PC-3 (cell line): ENCODE measurements around the gene LTBP1. TPM values are rescaled to one million over a fixed set of nuclear protein-coding genes. Genes with fewer than 3 reads are reported as not detected.

Experiments used
- ATAC-seq: fragments of 200-7000 bp; cut with Tn5 transposase; 2 replicates; pipeline ENCODE4 v1.9.1; 2020; ENCODE audit warnings: mild to moderate bottlenecking, moderate library complexity
- BruUV-seq: library from RNA; stranded (reverse); fragments of 400-500 nt; replicated peaks from 2 replicates; lab custom pipeline; 2021; lab: Mats Ljungman, UMichigan
- CTCF ChIA-PET: fragments of 300-600 bp; sonication (Branson Sonifier 250); formaldehyde crosslinking; loops from one replicate; lab custom pipeline; 2022; ENCODE audit warnings: antibody characterized with exemption; lab: Charles Lee
- POLR2A ChIA-PET: fragments of 300-600 bp; sonication (Branson Sonifier 250); formaldehyde crosslinking; loops from one replicate; lab custom pipeline; 2022; ENCODE audit warnings: antibody characterized with exemption; ENCODE audit not compliant: unreplicated experiment; lab: Charles Lee
- DNase-seq: peaks from one replicate; pipeline ENCODE4 v3.0.0-alpha.2; 2015
- H2AFZ ChIP-seq: fragments of 300-600 bp; sonication (generic); 2 replicates; pipeline ENCODE4 v1.6.0; 2016; ENCODE audit warnings: antibody characterized with exemption, low read length
- H3F3A ChIP-seq: fragments of 300-600 bp; sonication (generic); one replicate; pipeline ENCODE4 v1.6.0; 2017; ENCODE audit warnings: antibody characterized with exemption, low read length, control low read depth, mild to moderate bottlenecking; ENCODE audit not compliant: unreplicated experiment
- H3K27ac ChIP-seq: fragments of 300-600 bp; sonication (generic); 2 replicates; pipeline ENCODE4 v1.5.1; 2016; ENCODE audit warnings: mild to moderate bottlenecking, low read length
- H3K27me3 ChIP-seq: fragments of 300-600 bp; sonication (generic); 2 replicates; pipeline ENCODE4 v1.6.1; 2016; ENCODE audit warnings: low read length, mixed read lengths
- H3K36me3 ChIP-seq: fragments of 300-600 bp; sonication (generic); 2 replicates; pipeline ENCODE4 v1.6.1; 2016; ENCODE audit warnings: low read depth, mixed run types, low read length, mixed read lengths
- H3K4me1 ChIP-seq: fragments of 300-600 bp; sonication (generic); 2 replicates; pipeline ENCODE4 v1.5.1; 2016; ENCODE audit warnings: low read length; ENCODE audit not compliant: insufficient read depth
- H3K4me2 ChIP-seq: fragments of 300-600 bp; sonication (generic); 2 replicates; pipeline ENCODE4 v1.6.0; 2016; ENCODE audit warnings: low read length
- H3K4me3 ChIP-seq: fragments of 300-600 bp; sonication (generic); 2 replicates; pipeline ENCODE4 v1.5.1; 2016; ENCODE audit warnings: mild to moderate bottlenecking, low read length, mixed read lengths
- H3K79me2 ChIP-seq: fragments of 300-600 bp; sonication (generic); 2 replicates; pipeline ENCODE4 v1.6.1; 2017; ENCODE audit warnings: low read length, mixed read lengths
- H3K9ac ChIP-seq: fragments of 300-600 bp; sonication (generic); 2 replicates; pipeline ENCODE4 v1.6.0; 2016; ENCODE audit warnings: mild to moderate bottlenecking, low read length
- H3K9me2 ChIP-seq: fragments of 300-600 bp; sonication (generic); replicated peaks from 2 replicates; pipeline ENCODE4 v1.6.1; 2016; ENCODE audit warnings: mixed run types, low read length, mixed read lengths
- H3K9me3 ChIP-seq: fragments of 300-600 bp; sonication (generic); 2 replicates; pipeline ENCODE4 v1.6.1; 2016; ENCODE audit warnings: low read length, mixed read lengths
- H4K20me1 ChIP-seq: fragments of 300-600 bp; sonication (generic); 2 replicates; pipeline ENCODE4 v1.6.1; 2016; ENCODE audit warnings: low read length, mixed read lengths
- EZH2 ChIP-seq: fragments of 300-600 bp; sonication (generic); IDR thresholded peaks from one replicate; pipeline ENCODE4 v1.6.1; 2017; ENCODE audit warnings: antibody characterized with exemption, mild to moderate bottlenecking, low read length; ENCODE audit not compliant: unreplicated experiment
- EZH2phosphoT487 ChIP-seq: fragments of 300-600 bp; sonication (generic); IDR thresholded peaks from 2 replicates; pipeline ENCODE4 v1.6.1; 2018; ENCODE audit warnings: mild to moderate bottlenecking, antibody characterized with exemption, low read length, borderline replicate concordance
- intact Hi-C: fragments of 100-400 bp; cut with micrococcal nuclease; formaldehyde crosslinking; loops from 2 replicates; pipeline ENCODE4 v1.9.0; 2023
- total RNA-seq: library from RNA; depleted of rRNA; stranded (reverse); fragments of >200 nt; gene quantifications from 2 replicates; pipeline ENCODE4 v1.2.3, GENCODE V29; 2014
- TF ChIP-seq, protein P1 (sequence below): fragments of 300-600 bp; sonication (generic); conservative IDR thresholded peaks from 2 replicates; pipeline ENCODE4 v1.5.1; 2017; ENCODE audit warnings: antibody characterized with exemption, low read depth, mild to moderate bottlenecking, low read length

The LTBP1 gene
- total RNA-seq, 1 experiment from 2014 or later, result 45.9 TPM

DNA sequence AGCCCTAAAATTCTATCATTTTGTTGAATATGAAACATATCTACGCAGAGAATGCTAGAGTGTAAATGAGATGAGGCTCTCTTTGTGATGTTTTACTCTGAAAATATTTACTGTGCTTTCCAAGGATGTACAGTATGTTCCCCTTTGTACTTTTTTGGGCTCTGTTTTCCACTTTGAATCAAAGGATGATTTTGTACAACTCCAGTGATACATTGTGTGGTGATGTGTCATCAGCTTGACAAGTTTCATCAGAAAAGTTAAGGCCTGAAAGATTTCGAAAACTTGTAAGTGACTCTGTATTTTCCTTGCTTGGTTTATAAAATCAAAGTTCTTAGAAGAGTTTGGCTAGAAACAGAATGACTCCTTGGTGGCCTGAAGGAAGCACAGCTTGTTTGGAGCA lies 206.3 kb downstream of the LTBP1 start:
- Histone ChIP-seq H3K9ac (0 out of 2 replicates have a peak overlapping the region, but pooled peaks have one; percentile 9), H3K27ac (peak overlapping the region; percentile 61)
- BruUV-seq, result no TSS peak

DNA sequence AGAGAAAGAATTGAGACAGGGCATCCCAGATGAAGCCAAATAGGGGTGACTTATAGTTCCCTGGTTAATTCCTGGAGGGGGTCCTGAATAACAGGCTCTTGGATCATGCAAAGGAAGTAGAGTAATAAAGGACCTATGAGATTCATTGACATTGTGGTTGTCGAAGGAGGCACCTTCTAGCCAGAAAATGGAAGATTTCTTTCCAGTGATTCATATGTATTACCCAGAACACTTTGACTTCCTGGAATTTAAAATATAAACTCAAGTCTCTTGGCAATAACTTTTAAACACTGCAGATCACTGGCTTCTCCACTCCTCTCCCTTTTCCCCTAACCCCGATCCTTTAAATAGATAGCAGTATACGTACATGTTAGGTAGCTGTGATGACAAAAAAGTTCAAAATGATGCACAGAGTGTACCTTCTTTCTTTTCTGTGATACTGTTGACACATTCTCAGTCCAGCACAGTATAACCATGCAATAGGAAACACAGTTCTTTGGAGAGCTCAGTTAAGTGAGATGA lies 211.8 kb downstream of the LTBP1 start:
- POLR2A ChIA-PET, result no interaction called here
- Histone ChIP-seq H3K9ac (peak overlapping the region; percentile 59), H3K4me1 (peaks cover 26% of the 10 kb centered on the region), H4K20me1 (no peaks in the 10 kb centered on the region), H3K27me3 (no peaks in the 10 kb centered on the region), H3K36me3 (no peaks in the 10 kb centered on the region), H2AFZ (0 out of 2 replicates have a peak overlapping the region, but pooled peaks have one; percentile 10), H3F3A (no peaks in the 10 kb centered on the region), H3K9me2 (no peaks in the 10 kb centered on the region), H3K4me2 (peak overlapping the region; percentile 69), H3K9me3 (no peaks in the 10 kb centered on the region), H3K79me2 (no peaks in the 10 kb centered on the region), H3K4me3 (peak overlapping the region; percentile 24; the same call in 1 of the 2 replicates), H3K27ac (peak overlapping the region; percentile 89)
- DNase-seq (peak; percentile 90), ATAC-seq (peak; percentile 87)
- intact Hi-C loops, result loop anchor here (2.0 to 5.0 kb wide), 2 partner anchors 70 to 114 kb away; no protein-coding TSS in a partner anchor
- TF ChIP-seq EZH2phosphoT487, result no peak
- CTCF ChIA-PET, result no interaction called here
- BruUV-seq, result no TSS peak

More for the DNA sequence above, 206.3 kb downstream of the LTBP1 start:
- Histone ChIP-seq H3K36me3 (no peaks in the 10 kb centered on the region), H3K9me2 (no peaks in the 10 kb centered on the region), H3F3A (no peaks in the 10 kb centered on the region), H3K4me1 (peaks cover 29% of the 10 kb centered on the region), H3K79me2 (no peaks in the 10 kb centered on the region), H2AFZ (no peak overlapping the region), H3K4me2 (no peak overlapping the region), H3K9me3 (no peaks in the 10 kb centered on the region), H4K20me1 (no peaks in the 10 kb centered on the region), H3K4me3 (no peak overlapping the region), H3K27me3 (no peaks in the 10 kb centered on the region)
- ChIA-PET CTCF (no interaction called here), POLR2A (interaction anchor here (0.7 kb wide), 1 partner anchor 62 kb away, joined by 3 read pairs; no protein-coding TSS in a partner anchor)
- intact Hi-C loops, result loop anchor here (5.0 kb wide), 1 partner anchor 81 kb away; no protein-coding TSS in a partner anchor
- DNase-seq (peak; percentile 43), ATAC-seq (no peak)
- TF ChIP-seq, protein P1, sequence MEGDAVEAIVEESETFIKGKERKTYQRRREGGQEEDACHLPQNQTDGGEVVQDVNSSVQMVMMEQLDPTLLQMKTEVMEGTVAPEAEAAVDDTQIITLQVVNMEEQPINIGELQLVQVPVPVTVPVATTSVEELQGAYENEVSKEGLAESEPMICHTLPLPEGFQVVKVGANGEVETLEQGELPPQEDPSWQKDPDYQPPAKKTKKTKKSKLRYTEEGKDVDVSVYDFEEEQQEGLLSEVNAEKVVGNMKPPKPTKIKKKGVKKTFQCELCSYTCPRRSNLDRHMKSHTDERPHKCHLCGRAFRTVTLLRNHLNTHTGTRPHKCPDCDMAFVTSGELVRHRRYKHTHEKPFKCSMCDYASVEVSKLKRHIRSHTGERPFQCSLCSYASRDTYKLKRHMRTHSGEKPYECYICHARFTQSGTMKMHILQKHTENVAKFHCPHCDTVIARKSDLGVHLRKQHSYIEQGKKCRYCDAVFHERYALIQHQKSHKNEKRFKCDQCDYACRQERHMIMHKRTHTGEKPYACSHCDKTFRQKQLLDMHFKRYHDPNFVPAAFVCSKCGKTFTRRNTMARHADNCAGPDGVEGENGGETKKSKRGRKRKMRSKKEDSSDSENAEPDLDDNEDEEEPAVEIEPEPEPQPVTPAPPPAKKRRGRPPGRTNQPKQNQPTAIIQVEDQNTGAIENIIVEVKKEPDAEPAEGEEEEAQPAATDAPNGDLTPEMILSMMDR, result no peak
- TF ChIP-seq EZH2 (no peak), EZH2phosphoT487 (no peak)

DNA sequence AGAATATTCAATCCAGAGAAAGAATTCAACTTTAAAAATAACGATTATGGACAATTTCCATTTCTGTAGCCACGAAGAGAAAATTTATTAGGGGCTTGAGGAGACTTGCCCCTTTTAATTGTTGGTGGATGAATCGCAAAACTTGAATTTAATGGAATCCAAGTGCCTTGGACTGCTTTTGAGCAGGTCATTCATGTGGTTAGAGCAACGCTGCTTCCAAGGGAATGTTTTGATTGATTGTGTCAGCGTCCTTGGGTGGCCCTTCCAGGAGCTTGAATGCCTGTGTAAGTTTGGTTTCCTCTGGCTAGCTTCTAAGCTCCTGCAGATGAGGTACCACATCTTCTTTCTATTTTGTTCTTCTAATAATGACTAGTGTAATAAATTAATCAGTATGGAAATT lies 213.4 kb downstream of the LTBP1 start:
- Histone ChIP-seq H3K9ac (no peak overlapping the region), H2AFZ (no peak overlapping the region), H3K9me3 (no peaks in the 10 kb centered on the region), H3K4me1 (peaks cover 21% of the 10 kb centered on the region), H3K27ac (no peak overlapping the region), H3K4me2 (no peak overlapping the region), H3K27me3 (no peaks in the 10 kb centered on the region), H3K36me3 (no peaks in the 10 kb centered on the region), H3K79me2 (no peaks in the 10 kb centered on the region), H3K9me2 (no peaks in the 10 kb centered on the region), H4K20me1 (no peaks in the 10 kb centered on the region), H3F3A (no peaks in the 10 kb centered on the region), H3K4me3 (no peak overlapping the region)
- no TSS peak for BruUV-seq
- no peak for ATAC-seq
- CTCF ChIA-PET, result no interaction called here
- intact Hi-C loops, result no loop called here
- no peak for DNase-seq
- no peak for TF ChIP-seq EZH2phosphoT487
- TF ChIP-seq, protein P1, result no peak
- TF ChIP-seq EZH2, result no peak
- POLR2A ChIA-PET, result no interaction called here
